NCI-H187 (cell line): ENCODE measurements around the gene LIPH.
"Not testable (repeated sequence)": the region's sequence is repeated elsewhere in the genome, so short reads cannot be mapped to it uniquely, and the experiment has no call there.

ENCODE experiments used
- DNase-seq, 2 experiments: peaks; one replicate each; lab custom pipeline; 2025; lab: John Stamatoyannopoulos, UW

Gene LIPH

GRCh38 chr3:185488465-185488864, 63.9 kb downstream of the LIPH start:
- DNase-seq: no peak

GRCh38 chr3:185486394-185486793, 66.0 kb downstream of the LIPH start:
- no peak for DNase-seq

GRCh38 chr3:185484296-185484695, 68.1 kb downstream of the LIPH start:
- no peak for DNase-seq

- no peak for DNase-seq
Observed at GRCh38 chr3:185479373-185479945, 72.9 kb downstream of the LIPH start.

- DNase-seq: no peak
Observed at GRCh38 chr3:185477316-185477715, 75.1 kb downstream of the LIPH start.

- not testable (repeated sequence) for DNase-seq
Observed at GRCh38 chr3:185474922-185475321, 77.5 kb downstream of the LIPH start.

- DNase-seq: no peak
Observed at GRCh38 chr3:185473290-185473815, 79.0 kb downstream of the LIPH start.

- DNase-seq: no peak
Observed at GRCh38 chr3:185470323-185470722, 82.1 kb downstream of the LIPH start.

- DNase-seq: no peak
Observed at GRCh38 chr3:185469542-185469941, 82.8 kb downstream of the LIPH start.

- not testable (repeated sequence) for DNase-seq
Observed at GRCh38 chr3:185466123-185466522, 86.3 kb downstream of the LIPH start.

- DNase-seq: no peak
Observed at GRCh38 chr3:185465471-185465870, 86.9 kb downstream of the LIPH start.

- no peak for DNase-seq
Observed at GRCh38 chr3:185460719-185461350, 91.6 kb downstream of the LIPH start.

GRCh38 chr3:185460309-185460708, 92.1 kb downstream of the LIPH start:
- no peak for DNase-seq

- DNase-seq: no peak
Observed at GRCh38 chr3:185457376-185457775, 95.0 kb downstream of the LIPH start.
